ENCODE measurements around the gene DCX. TPM values are rescaled to one million over a fixed set of nuclear protein-coding genes. Genes with fewer than 3 reads are reported as not detected.

Gene DCX
- total and polyA plus RNA-seq, 2 experiments from 2014 or later = 0.66 to 3.0 TPM

GRCh38 chrX:111382277-111382676, 29.7 kb downstream of the DCX start:
- no peaks in the 10 kb centered on the region for H3K4me1 ChIP-seq (ENCODE audit: insufficient read depth)
- no peak overlapping the region for H3K27ac ChIP-seq (ENCODE audit: low read depth)
- Mint-ChIP-seq H3K36me3 (ENCODE audit: low read depth) (no peaks in the 10 kb centered on the region), H3K27ac (peak overlapping the region; percentile 31; the same call in 1 of the 2 replicates), H3K4me3 (no peak overlapping the region), H3K27me3 (ENCODE audit: insufficient read depth, low read depth, poor library complexity) (no peaks in the 10 kb centered on the region), H3K9me3 (no peaks in the 10 kb centered on the region), H3K4me1 (peaks cover 10% of the 10 kb centered on the region)
- DNase-seq (ENCODE audit: low spot score) (no peak), ATAC-seq (no peak)
- H4K20me1 ChIP-seq (replicated peaks; ENCODE audit: insufficient read depth) = no peaks in the 10 kb centered on the region
- TF ChIP-seq STAT1 (IDR thresholded peaks at IDR 0.05; ENCODE audit: unreplicated experiment) (no peak), JUNB (IDR thresholded peaks at IDR 0.05; ENCODE audit: unreplicated experiment) (no peak), ZNF114 (CRISPR knock-in tag; IDR thresholded peaks at IDR 0.05) (no peak), EZH2 (IDR thresholded peaks at IDR 0.05; ENCODE audit: low read depth, unreplicated experiment) (no peak), ZNF331 (CRISPR knock-in tag; IDR thresholded peaks at IDR 0.05; ENCODE audit: low read depth) (no peak), ETS1 (IDR thresholded peaks at IDR 0.05) (no peak), CTCF (conservative IDR thresholded peaks at IDR 0.05; ENCODE audit: low read depth in 2 of 2) (no peak), POLR2AphosphoS5 (IDR thresholded peaks at IDR 0.05; ENCODE audit: low read depth) (no peak), ZNF462 (CRISPR knock-in tag; IDR thresholded peaks at IDR 0.05) (no peak), EZH2phosphoT487 (IDR thresholded peaks at IDR 0.05; ENCODE audit: unreplicated experiment) (no peak), REST (IDR thresholded peaks at IDR 0.05; ENCODE audit: unreplicated experiment) (no peak), NANOG (IDR thresholded peaks at IDR 0.05; ENCODE audit: borderline replicate concordance) (no peak), CREB1 (CRISPR knock-in tag; IDR thresholded peaks at IDR 0.05; ENCODE audit: low read depth) (no peak)
- no peaks in the 10 kb centered on the region for H3F3A ChIP-seq (replicated peaks; ENCODE audit: low read depth)
- no peak overlapping the region for H2AFZ ChIP-seq
- no peak overlapping the region for H3K4me3 ChIP-seq
- H3K79me2 ChIP-seq (replicated peaks; ENCODE audit: insufficient read depth) = no peaks in the 10 kb centered on the region
- no peaks in the 10 kb centered on the region for H3K9me2 ChIP-seq (ENCODE audit: insufficient read depth)
- H3K36me3 ChIP-seq (ENCODE audit: insufficient read depth) = no peaks in the 10 kb centered on the region
- no peaks in the 10 kb centered on the region for H3K27me3 ChIP-seq (ENCODE audit: insufficient read depth)
- H3K4me2 ChIP-seq = no peak overlapping the region

All from GM23338 (cell line).